Nephron progenitor cell (in vitro differentiated cells): ENCODE results near the gene RAMACL.

Source experiments
- DNase-seq: peaks from one replicate; pipeline ENCODE4 v3.0.0; 2021
- H3K27ac Mint-ChIP-seq: 2 replicates; pipeline ENCODE4 v1.8.0; 2021; ENCODE audit warnings: mild to moderate bottlenecking, moderate library complexity, mixed read lengths
- H3K27me3 Mint-ChIP-seq: 2 replicates; pipeline ENCODE4 v1.8.0; 2021; ENCODE audit warnings: mild to moderate bottlenecking, low read depth, mixed read lengths; ENCODE audit not compliant: poor library complexity
- H3K36me3 Mint-ChIP-seq: 2 replicates; pipeline ENCODE4 v1.8.0; 2021; ENCODE audit warnings: low read depth, mixed read lengths
- H3K4me1 Mint-ChIP-seq: 2 replicates; pipeline ENCODE4 v1.8.0; 2021; ENCODE audit warnings: mixed read lengths
- H3K4me3 Mint-ChIP-seq: 2 replicates; pipeline ENCODE4 v1.8.0; 2021; ENCODE audit warnings: mild to moderate bottlenecking, moderate library complexity, mixed read lengths
- H3K9me3 Mint-ChIP-seq: 2 replicates; pipeline ENCODE4 v1.8.0; 2021; ENCODE audit warnings: mild to moderate bottlenecking, moderate library complexity, mixed read lengths
- CTCF ChIP-seq: fragments of 200-600 bp; sonication (generic); IDR thresholded peaks from 2 replicates; pipeline ENCODE4 v1.5.0; 2021; ENCODE audit warnings: antibody characterized with exemption

Gene RAMACL

GRCh38 chr6:166579237-166579850 lies 7.1 kb downstream of the RAMACL start:
- H3K27ac Mint-ChIP-seq = no peak overlapping the region
- TF ChIP-seq CTCF = no peak
- no peak for DNase-seq
- H3K4me3 Mint-ChIP-seq = no peak overlapping the region
- H3K4me1 Mint-ChIP-seq = peaks cover 21% of the 10 kb centered on the region
- peaks cover 33% of the 10 kb centered on the region for H3K36me3 Mint-ChIP-seq
- H3K27me3 Mint-ChIP-seq = peaks cover 2% of the 10 kb centered on the region
- peaks cover 34% of the 10 kb centered on the region for H3K9me3 Mint-ChIP-seq

- no peak overlapping the region for H3K4me3 Mint-ChIP-seq
- peaks cover 2% of the 10 kb centered on the region for H3K27me3 Mint-ChIP-seq
- TF ChIP-seq CTCF = no peak
- H3K36me3 Mint-ChIP-seq = peaks cover 34% of the 10 kb centered on the region
- DNase-seq = no peak
- H3K9me3 Mint-ChIP-seq = peaks cover 35% of the 10 kb centered on the region
- H3K4me1 Mint-ChIP-seq = peaks cover 19% of the 10 kb centered on the region
- no peak overlapping the region for H3K27ac Mint-ChIP-seq
Measured at GRCh38 chr6:166578536-166579236, 7.8 kb downstream of the RAMACL start.

- Mint-ChIP-seq H3K36me3 (peaks cover 34% of the 10 kb centered on the region), H3K27me3 (peaks cover 2% of the 10 kb centered on the region), H3K27ac (no peak overlapping the region), H3K4me3 (no peak overlapping the region), H3K9me3 (peaks cover 35% of the 10 kb centered on the region), H3K4me1 (peaks cover 41% of the 10 kb centered on the region)
- no peak for TF ChIP-seq CTCF
- no peak for DNase-seq
Measured at GRCh38 chr6:166575205-166575604, 11.3 kb downstream of the RAMACL start.

- Mint-ChIP-seq H3K36me3 (peaks cover 34% of the 10 kb centered on the region), H3K9me3 (peaks cover 35% of the 10 kb centered on the region), H3K27me3 (peaks cover 2% of the 10 kb centered on the region), H3K27ac (no peak overlapping the region), H3K4me1 (peaks cover 30% of the 10 kb centered on the region), H3K4me3 (no peak overlapping the region)
- no peak for TF ChIP-seq CTCF
- DNase-seq = no peak
Measured at GRCh38 chr6:166573511-166574216, 12.8 kb downstream of the RAMACL start.

GRCh38 chr6:166572370-166573261 lies 13.9 kb downstream of the RAMACL start:
- H3K9me3 Mint-ChIP-seq = peaks cover 30% of the 10 kb centered on the region
- peaks cover 30% of the 10 kb centered on the region for H3K4me1 Mint-ChIP-seq
- peak overlapping the region; percentile 78 for H3K27ac Mint-ChIP-seq
- peak; percentile 21 for DNase-seq
- H3K27me3 Mint-ChIP-seq = no peaks in the 10 kb centered on the region
- no peak overlapping the region for H3K4me3 Mint-ChIP-seq
- peaks cover 29% of the 10 kb centered on the region for H3K36me3 Mint-ChIP-seq
- TF ChIP-seq CTCF = no peak
